Body of pancreas (tissue), 4 donors: ENCODE measurements around the gene CPEB4. TPM values are rescaled to one million over a fixed set of nuclear protein-coding genes. Genes with fewer than 3 reads are reported as not detected.
A peak's percentile ranks its signal among the peaks of the same experiment; 100 is the strongest.

Experiments
- ATAC-seq: fragments of 150-250 bp; one replicate; pipeline ENCODE4 v1.9.1; 2016
- DNase-seq, 4 donors: peaks; one replicate each; pipeline ENCODE4 v3.0.0-alpha.2; 2019
- H3K27ac ChIP-seq, 4 donors: fragments of 200-600 bp; sonication (generic); 1 replicate in 3 of 4; 2 replicates in 1 of 4; pipeline versions ENCODE4 v1.5.1 to v1.6.1; 2016 to 2019; ENCODE audit warnings: mild to moderate bottlenecking in 1 of 4, mixed read lengths in 1 of 4, moderate library complexity in 1 of 4
- H3K27me3 ChIP-seq, 2 donors: fragments of 200-600 bp; sonication (generic); one replicate each; pipeline ENCODE4 v1.6.0; 2016; ENCODE audit warnings: mild to moderate bottlenecking in 1 of 2
- H3K36me3 ChIP-seq, 2 donors: fragments of 200-600 bp; sonication (generic); replicated peaks in 1 of 2; 2 replicates each; pipeline ENCODE4 v1.5.1; 2016; ENCODE audit warnings: low read depth in 2 of 2; ENCODE audit not compliant: insufficient read depth in 1 of 2
- H3K4me1 ChIP-seq: fragments of 200-600 bp; sonication (generic); one replicate; pipeline ENCODE4 v1.6.0; 2016
- H3K4me3 ChIP-seq, 2 donors: fragments of 200-600 bp; sonication (generic); 1 replicate in 1 of 2; 2 replicates in 1 of 2; pipeline ENCODE4 v1.5.1; 2016 to 2019
- H3K9me3 ChIP-seq, 3 donors: fragments of 200-600 bp; sonication (generic); 1 replicate in 2 of 3; 2 replicates in 1 of 3; pipeline ENCODE4 v1.5.1; 2016
- POLR2A ChIP-seq, 3 donors: fragments of 450-650 bp; IDR thresholded peaks; one replicate each; pipeline ENCODE4 v1.6.1; 2016; ENCODE audit warnings: antibody characterized with exemption in 3 of 3, mild to moderate bottlenecking in 2 of 3
- WGBS, 2 donors: methylation state at CpG; one replicate each; pipeline ENCODE4 v1.1.5; 2017; 5-methylcytosine and 5-hydroxymethylcytosine counted together
- intact Hi-C: fragments of 100-400 bp; cut with DNase I; formaldehyde crosslinking; loops from one replicate; pipeline ENCODE4 v1.15.1; 2023
- total RNA-seq, 2 donors: library from RNA; depleted of rRNA; stranded (reverse); fragments of >200 nt; gene quantifications; one replicate each; pipeline ENCODE4 v1.1.0, GENCODE V29; 2016
- TF ChIP-seq, protein P1 (sequence below), 7 experiments: fragments of 450-650 bp in 4 of 7; fragments of 200-600 bp in 3 of 7; sonication (generic) in 3 of 7; IDR thresholded peaks; one replicate each; pipeline ENCODE4 v1.5.1; 2016 to 2019; ENCODE audit warnings: antibody characterized with exemption in 7 of 7

The CPEB4 gene
- total RNA-seq, 2 donors from 2014 or later, result 35.3 to 35.6 TPM

DNA sequence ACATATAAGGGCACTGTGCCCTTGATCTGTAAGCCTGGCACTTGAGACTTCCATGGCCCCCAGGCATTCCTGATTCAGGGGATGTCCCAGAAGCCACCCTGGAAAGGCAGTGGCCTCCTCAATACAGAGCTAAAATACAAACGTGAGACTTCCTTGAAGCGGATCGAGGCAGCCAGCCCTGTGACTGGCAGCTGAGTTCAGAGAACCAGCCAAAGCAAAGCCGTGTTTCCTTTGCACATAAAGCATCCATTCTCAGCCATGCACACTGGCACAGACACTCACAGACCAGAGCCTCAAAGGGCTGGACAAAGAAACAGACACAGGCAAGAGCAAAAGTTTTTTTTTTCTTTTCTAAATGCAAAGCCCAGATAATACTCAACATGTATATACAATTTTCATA lies 18.8 kb upstream of the CPEB4 start:
- Histone ChIP-seq H3K4me1 (peaks cover 21% of the 10 kb centered on the region), H3K27me3 (no peaks in the 10 kb centered on the region), H3K4me3 (no peak overlapping the region), H3K27ac (peak overlapping the region in 1 of 4 donors; percentile 10), H3K9me3 (no peaks in the 10 kb centered on the region), H3K36me3 (no peaks in the 10 kb centered on the region)
- WGBS, 2 donors, result 41 to 51% methylated on average over 4 of the region's 4 CpGs
- DNase-seq (no peak), ATAC-seq (no peak)
- intact Hi-C loops, result no loop called here
- no peak for TF ChIP-seq POLR2A (IDR thresholded peaks at IDR 0.05)
- TF ChIP-seq, protein P1, sequence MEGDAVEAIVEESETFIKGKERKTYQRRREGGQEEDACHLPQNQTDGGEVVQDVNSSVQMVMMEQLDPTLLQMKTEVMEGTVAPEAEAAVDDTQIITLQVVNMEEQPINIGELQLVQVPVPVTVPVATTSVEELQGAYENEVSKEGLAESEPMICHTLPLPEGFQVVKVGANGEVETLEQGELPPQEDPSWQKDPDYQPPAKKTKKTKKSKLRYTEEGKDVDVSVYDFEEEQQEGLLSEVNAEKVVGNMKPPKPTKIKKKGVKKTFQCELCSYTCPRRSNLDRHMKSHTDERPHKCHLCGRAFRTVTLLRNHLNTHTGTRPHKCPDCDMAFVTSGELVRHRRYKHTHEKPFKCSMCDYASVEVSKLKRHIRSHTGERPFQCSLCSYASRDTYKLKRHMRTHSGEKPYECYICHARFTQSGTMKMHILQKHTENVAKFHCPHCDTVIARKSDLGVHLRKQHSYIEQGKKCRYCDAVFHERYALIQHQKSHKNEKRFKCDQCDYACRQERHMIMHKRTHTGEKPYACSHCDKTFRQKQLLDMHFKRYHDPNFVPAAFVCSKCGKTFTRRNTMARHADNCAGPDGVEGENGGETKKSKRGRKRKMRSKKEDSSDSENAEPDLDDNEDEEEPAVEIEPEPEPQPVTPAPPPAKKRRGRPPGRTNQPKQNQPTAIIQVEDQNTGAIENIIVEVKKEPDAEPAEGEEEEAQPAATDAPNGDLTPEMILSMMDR (IDR thresholded peaks at IDR 0.05), result no peak

DNA sequence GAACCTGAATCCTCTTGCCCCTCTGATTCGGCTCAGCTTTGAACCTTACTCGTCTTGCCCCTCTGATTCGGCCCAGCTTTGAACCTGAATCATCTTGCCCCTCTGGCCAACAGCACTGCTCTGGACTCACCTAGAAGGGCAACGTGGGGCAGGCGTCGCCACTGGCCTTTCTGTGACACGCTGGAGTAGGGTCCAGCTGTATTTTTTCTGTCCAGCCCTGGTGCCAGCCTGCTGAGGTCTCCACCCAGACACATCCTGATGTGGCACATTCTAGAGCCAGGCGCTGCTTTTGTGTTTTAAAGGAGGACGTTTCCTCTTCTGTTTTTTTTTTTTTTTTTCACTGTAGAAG lies 15.2 kb upstream of the CPEB4 start:
- intact Hi-C loops, result no loop called here
- WGBS, 2 donors, result 75 to 85% methylated on average over 9 of the region's 9 CpGs
- ATAC-seq (no peak), DNase-seq (no peak)
- no peak for TF ChIP-seq POLR2A (IDR thresholded peaks at IDR 0.05)
- TF ChIP-seq, protein P1 (IDR thresholded peaks at IDR 0.05), result no peak
- no peaks in the 10 kb centered on the region for H3K9me3 ChIP-seq
- H3K4me3 ChIP-seq, result no peak overlapping the region
- H3K36me3 ChIP-seq, result no peaks in the 10 kb centered on the region
- H3K4me1 ChIP-seq, result peaks cover 16% of the 10 kb centered on the region
- H3K27ac ChIP-seq, result no peak overlapping the region
- H3K27me3 ChIP-seq, result no peaks in the 10 kb centered on the region

DNA sequence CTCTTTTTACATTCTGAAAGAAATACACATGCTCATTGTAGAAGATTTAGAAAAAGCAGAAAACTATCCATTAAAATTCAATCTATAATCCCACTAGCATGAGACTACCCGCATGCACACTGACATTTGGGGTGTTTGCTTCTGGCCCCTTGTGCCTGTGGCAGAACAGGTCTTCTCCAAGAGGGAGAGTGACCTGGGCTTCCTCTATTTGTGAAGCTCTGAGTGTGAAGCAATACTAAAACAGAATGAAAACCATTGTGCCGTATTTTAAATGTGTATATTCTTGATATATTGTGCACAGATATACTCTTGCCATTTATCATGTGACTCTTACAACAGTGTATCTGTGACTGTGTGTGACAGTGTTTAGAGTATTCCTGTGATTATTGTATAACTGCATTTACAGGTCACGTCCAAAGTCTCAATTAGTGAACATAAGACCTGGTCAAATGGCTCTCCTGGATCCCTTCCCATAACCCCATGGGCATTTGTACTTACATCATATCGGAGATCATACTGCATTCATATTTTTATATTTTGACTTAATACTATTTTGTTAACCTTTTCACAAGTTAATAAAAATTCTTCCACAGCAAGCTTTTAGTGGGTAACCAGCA lies 14.7 kb upstream of the CPEB4 start:
- intact Hi-C loops, result no loop called here
- ATAC-seq, result no peak
- Histone ChIP-seq H3K4me1 (peaks cover 16% of the 10 kb centered on the region), H3K9me3 (no peaks in the 10 kb centered on the region), H3K36me3 (no peaks in the 10 kb centered on the region), H3K4me3 (no peak overlapping the region), H3K27ac (no peak overlapping the region), H3K27me3 (no peaks in the 10 kb centered on the region)
- no peak for TF ChIP-seq POLR2A (IDR thresholded peaks at IDR 0.05)
- TF ChIP-seq, protein P1 (IDR thresholded peaks at IDR 0.05), result no peak
- no peak for DNase-seq
- 85 to 93% methylated on average over 4 of the region's 4 CpGs for WGBS, 2 donors

DNA sequence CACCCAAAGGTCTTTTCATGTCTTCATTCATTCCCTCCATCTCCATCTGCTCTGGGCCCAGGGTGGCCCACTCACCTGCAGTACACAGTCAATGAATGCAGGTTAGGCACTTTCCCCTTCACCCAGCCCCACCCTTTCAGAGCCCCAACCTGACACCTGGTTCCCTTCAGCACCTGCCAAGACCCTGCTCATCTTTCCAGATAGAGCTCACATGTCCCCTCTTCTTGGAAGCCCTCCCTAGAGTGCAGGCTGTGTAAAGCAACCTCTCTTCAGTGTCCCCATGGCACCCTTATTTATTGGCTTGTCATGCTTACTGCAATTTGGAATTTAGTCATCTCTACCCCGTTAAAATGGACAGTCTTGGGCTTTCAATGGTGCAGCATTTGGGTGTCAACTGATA lies 13.0 kb upstream of the CPEB4 start:
- Histone ChIP-seq H3K27ac (no peak overlapping the region), H3K4me3 (no peak overlapping the region), H3K4me1 (peaks cover 21% of the 10 kb centered on the region), H3K36me3 (no peaks in the 10 kb centered on the region), H3K9me3 (no peaks in the 10 kb centered on the region), H3K27me3 (no peaks in the 10 kb centered on the region)
- DNase-seq (no peak), ATAC-seq (no peak)
- TF ChIP-seq POLR2A (IDR thresholded peaks at IDR 0.05), result no peak
- TF ChIP-seq, protein P1 (IDR thresholded peaks at IDR 0.05), result no peak
- 60 to 68% methylated on average over 1 of the region's 1 CpG for WGBS, 2 donors
- intact Hi-C loops, result no loop called here
